CD4-positive, alpha-beta T cell treated with Interleukin-6 at 100 ng/mL for 8 hours (primary cell): ENCODE results near the gene UBA3.

Source experiments
- DNase-seq: peaks from one replicate; pipeline ENCODE4 v3.0.0-alpha.2; 2020; ENCODE audit warnings: mixed read lengths, low spot score

Gene UBA3

DNA sequence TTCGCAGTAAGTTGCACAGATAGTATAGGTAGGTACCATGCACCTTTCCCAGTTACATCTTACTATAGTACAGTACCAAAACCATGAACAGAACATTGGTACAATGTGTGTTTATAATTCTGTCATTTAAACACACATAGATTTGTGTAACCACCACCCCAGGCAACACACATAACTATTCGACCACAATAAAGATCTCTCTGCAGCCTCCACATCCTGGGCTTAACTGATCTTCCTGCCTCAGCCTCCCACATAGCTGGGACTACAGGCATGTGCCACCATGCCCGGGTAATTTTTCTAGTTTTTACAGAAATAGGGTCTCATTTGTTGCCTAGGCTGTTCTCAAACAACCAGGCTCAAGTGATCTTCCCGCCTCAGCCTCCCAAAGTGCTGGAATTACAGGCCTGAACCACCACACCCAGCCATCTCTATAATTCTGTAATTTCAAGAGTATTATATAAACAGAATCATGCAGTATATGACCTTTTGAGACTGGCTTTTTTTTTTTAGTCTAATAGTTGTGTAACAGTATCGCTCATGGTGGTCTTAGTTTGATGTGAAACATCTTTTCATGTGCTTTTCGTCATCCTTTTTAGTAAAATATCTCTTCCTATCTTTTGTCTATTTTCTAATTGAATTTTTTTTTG is 14.7 kb downstream of the UBA3 start:
- peak; percentile 41 for DNase-seq

DNA sequence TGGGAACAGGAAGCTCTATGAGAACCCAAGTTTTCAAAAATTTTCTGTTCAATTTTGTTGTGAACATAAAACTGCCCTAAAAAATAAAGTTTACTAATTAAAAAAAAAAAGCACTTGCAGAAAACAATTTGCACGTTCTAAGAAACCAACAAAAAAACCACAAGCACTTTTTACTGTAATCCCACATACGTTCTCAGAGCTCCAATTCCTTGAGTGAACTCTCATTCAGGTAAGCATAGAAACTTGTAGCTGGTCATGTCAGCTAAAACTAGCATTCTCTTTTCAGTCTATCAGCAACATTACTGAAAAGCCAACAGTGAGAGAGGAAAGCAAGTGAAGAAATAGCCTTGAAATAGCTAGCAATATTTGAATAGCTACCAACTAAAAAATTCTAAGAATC is 16.5 kb downstream of the UBA3 start:
- DNase-seq: peak; percentile 9

DNA sequence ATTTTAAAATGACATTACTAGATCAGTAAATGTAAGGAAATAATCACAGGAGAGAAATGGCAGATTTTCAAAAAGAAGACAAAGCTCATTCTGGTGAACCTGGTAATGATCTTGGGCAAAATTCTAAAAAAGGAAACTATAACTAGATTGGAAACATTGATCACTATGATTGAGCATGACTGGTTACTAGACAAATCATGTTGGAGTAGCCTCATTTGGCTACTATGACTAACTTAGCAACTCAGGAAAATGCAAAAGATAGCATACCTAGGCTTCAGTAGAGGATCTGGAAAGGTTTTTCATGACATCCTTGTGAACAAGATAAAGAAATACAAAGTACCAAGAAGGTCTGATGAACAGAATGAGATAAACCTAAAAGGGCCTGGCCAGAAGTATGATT is 20.5 kb downstream of the UBA3 start:
- DNase-seq: no peak

- no peak for DNase-seq
Observed at GRCh38 chr3:69058947-69059224, 21.3 kb downstream of the UBA3 start.

GRCh38 chr3:69058180-69058946 is 21.8 kb downstream of the UBA3 start:
- peak; percentile 49 for DNase-seq

DNA sequence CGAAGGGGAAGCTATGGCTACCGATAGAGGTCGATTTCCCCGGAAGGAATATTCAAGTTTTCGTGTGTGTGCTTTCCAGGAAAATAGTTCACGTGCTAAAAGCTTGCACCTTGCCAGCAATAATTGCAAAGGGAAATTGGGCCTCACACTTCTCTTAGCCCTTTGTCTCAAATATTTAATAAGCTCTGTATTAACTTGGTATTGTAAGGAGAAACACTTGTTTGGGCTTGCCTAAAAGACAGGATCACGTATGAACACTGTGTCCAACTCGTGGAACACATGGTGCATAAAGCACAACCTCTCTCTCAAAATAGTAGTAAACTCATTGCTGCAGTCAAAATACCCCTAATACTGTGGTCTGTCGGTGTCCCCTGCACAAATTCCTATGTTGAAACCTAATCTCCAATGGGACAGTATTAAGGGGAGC is 27.7 kb downstream of the UBA3 start:
- no peak for DNase-seq

DNA sequence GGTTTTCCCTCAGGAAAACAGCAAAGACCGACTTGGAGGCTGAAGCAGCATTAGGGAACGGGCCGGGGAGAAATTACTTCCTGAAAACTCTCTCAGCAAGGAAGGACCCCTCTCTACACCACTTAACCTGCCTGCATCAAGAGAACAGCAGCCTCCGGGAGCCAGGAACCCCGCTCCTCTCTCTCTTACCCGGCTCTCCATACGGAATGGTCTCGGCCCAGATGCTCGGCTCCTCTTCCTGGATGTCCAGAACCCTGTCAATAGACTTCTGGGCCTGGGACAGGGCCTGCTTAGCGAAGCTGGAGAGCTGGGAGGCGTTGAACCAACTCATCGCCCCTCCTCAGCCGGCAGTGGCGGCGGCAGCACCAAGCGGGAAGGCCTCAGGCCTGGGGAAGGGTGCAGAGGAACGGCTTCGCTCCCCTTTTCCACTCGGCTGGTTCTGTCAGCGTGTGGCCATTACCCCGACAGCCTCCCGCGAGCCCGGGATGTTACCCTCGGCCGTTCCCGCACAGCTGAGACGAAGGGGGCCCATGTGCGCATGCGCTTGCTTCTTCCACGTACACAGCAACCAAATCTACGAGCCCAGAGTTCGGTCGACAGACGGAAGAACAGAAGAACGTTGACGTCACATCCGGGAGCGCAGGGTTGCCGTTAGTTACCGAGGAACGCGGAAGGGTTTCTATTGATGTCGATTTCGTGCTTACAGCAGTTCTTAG is 28.3 kb downstream of the UBA3 start, which contains the start of gene TMF1:
Gene TMF1 (minus strand): TSS at position 578 of the 716 bp plus-strand sequence. CDS start 247 bp downstream, at position 331.
- DNase-seq: peak; percentile 98

DNA sequence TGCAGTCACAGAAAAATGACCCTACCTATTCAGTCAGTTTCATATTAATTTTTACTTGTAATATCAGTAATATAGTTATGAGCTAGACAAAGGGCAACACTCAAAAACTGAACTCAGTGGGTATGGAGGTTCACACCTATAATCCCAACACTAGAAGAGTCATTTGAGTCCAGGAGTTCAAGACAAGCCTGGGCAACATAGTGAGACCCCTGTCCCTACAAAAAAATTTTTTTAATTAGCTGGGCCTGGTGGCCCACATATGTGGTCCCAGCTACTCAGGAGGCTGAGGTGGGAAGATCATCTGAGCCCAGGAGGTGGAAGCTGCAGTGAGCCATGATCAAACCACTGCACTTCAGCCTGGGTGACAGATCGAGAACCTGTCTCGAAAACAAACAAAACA is 31.2 kb downstream of the UBA3 start:
- no peak for DNase-seq

DNA sequence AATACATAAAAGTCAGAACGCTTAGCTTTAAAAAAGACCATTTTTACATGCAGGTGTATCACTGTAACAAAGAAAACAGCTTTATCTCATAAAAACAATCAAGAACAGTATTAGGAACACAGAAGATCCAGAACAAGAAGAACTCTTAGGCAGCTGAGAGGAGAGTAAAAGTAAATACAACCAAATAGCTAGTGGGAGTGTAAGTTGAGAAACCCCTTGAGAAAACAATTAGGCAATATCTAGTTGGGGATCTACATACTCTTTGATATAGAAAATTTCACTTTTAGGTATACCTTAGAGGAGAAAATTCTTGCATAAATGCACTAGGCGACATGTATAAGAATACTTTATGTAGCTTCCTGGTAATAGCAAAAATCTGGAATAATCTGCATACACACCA is 35.6 kb downstream of the UBA3 start:
- DNase-seq: no peak

- no peak for DNase-seq
Observed at GRCh38 chr3:69033470-69033869, 46.7 kb downstream of the UBA3 start.

DNA sequence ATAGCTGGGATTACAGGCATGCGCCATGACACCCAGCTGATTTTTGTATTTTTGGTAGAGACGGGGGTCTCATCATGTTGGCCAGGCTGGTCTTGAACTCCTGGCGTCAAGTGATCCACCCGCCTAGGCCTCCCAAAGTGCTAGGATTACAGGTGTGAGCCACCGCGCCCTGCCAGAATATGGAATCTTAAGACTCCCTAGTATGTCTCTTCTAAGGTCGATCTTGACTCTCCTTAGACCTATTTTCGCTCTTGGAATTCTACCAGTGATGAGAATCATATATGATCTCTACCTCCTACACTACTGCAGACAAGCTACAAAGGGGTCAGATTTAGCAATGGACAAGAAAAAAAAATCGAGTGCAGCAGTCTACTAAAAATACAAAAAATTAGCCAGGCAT is 47.4 kb downstream of the UBA3 start:
- DNase-seq: no peak

- DNase-seq: no peak
Observed at GRCh38 chr3:69032142-69032541, 48.0 kb downstream of the UBA3 start.

- DNase-seq: no peak
Observed at GRCh38 chr3:69031635-69032034, 48.5 kb downstream of the UBA3 start.

DNA sequence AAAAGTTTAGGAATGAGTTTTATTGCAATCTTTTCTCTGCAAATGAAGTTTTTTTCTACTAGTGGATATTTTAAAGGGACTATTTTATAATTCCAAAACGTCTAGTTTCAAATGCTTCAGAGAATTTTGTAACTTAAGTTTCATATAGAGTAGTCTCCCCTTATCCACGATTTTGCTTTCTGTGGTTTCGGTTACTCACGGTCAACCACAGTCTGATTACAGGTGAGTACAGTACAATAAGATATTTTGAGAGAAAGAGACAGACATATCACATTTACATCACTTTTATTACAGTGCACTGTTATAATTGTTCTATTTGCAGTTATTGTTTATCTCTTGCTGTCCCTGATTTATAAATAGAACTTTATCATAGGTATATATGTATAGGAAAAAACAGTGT is 59.3 kb downstream of the UBA3 start:
- DNase-seq: no peak

DNA sequence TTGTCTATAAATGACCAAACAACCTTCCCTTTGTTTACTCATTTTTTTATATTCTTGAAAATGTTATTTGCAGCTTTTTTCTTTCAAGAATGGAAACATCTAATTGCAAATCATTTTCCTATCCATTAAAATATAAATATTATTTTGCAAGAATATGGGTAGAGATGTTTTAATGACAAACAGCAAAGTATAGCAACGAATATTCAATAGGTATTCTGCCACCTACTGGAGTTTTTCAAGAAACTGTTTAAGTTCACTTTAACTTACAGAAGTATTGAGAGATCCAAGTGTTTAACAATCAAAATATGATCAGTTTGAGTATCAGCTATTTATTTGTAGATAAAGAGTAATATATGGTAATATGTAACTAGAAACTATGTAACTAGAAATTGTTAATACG is 59.7 kb downstream of the UBA3 start:
- no peak for DNase-seq

DNA sequence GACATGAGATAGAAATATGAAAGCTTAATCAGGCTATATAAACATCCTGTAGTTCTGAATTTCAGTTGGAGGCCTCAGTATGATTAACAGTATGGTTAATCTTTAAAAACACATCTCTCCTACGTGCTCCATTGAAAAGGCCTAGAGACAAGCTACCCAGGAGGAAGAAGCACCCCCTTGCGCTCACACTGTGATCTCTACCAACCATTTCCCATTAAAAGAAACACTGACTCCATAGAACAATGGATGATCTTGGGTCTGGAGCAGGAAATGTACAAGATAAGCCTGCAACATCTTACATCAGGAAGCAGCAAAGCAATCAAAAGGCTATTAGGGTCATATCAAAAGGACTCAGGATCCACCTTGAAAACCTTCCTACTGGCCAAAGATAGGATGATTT is 63.3 kb downstream of the UBA3 start:
- no peak for DNase-seq

DNA sequence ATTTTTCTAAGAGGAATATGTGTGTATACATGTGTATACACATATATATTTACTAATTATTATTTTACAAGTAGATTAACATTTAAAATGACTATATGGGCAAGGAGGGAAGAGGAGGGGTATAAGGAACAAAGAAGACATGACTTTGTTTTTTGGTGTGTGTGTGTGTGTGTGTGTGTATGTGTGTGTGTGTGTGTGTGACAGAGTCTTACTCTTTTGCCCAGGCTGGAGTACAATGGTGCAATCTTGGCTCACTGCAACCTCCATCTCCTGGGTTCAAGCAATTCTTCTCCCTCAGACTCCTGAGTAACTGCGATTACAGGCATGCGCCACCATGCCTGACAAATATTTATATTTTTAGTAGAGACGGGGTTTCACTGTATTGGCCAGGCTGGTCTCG is 64.1 kb downstream of the UBA3 start:
- DNase-seq: no peak

DNA sequence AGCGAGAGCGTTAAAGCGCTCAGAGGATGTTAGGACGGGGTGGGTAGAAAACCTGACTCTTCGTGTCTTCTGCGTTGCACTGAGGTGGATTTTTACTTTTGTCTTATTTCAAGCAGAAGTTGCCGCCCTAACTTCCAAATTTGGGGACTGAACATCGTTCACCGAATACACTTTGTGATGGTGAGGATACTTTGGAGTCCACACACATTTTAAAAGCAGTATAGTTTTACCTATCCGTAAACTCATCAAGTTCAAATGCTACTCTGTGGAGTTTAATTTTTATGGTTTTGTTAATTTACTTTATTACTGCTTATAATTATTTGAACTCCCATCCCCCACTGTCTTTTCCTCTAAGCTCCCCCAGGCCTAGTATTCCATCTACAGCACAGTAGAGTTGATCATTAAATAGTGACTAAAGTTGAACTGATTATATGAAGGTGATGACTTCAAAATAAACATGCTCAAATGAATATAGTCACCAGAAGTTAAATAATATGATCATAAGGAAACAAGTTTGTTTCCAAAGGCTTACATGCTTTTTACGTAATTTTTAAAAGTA is 66.1 kb downstream of the UBA3 start:
- DNase-seq: no peak

DNA sequence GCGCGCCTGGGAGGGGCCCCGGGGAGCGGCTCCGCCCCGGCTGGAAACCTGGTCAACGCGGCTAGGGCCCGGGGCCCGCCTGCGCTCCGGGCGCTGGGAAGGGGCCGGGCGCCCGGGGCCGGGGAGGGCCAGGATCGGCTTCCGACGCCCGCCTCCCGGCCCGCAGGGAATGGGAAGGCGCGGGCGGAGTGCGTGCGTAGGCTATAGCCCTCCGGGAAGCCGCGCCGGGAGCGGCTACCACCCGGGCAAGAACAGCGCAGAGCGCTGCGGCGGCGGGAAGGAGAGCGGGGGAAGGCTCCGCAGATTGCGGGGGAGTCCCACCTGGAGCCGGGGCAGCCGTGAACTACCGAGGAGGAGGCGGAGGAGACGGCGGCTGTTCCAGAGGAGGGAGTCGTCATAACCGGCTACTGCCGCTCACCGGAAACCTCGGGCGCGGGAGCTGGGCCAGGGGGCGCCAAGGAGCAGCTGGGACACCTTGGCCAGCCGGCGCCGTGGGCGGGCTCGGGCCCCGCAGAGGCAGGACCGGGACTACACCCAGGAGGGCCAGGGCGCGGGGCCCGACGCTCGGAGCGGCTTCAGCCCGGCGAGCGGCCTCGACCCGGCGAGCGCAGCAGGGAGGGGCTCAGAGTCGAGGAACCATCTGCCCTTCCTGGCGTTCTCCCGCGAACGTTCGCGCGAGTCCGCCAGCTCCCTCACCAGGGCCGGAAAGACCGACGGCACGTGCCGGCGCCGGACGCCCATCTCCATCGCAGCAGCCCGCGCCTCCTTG is 66.7 kb downstream of the UBA3 start, which contains the start of gene EOGT:
Gene EOGT (minus strand): TSS at position 432 of the 769 bp plus-strand sequence. CDS start 3,838 bp downstream, outside the sequence.
- DNase-seq: peak; percentile 75

- DNase-seq: no peak
Observed at GRCh38 chr3:69012800-69013252, 67.3 kb downstream of the UBA3 start.

GRCh38 chr3:69012100-69012799 is 67.9 kb downstream of the UBA3 start:
- no peak for DNase-seq
